Measurements from ENCODE around the gene PTPRG.

PTPRG gene

GRCh38 chr3:61663356-61664104, 102.2 kb downstream of the PTPRG start:
- DNase-seq = no peak

- no peak for DNase-seq
Observed at GRCh38 chr3:61664105-61664482, 102.7 kb downstream of the PTPRG start.

- no peak for DNase-seq
Observed at GRCh38 chr3:61665121-61665520, 103.8 kb downstream of the PTPRG start.

GRCh38 chr3:61665987-61666386, 104.6 kb downstream of the PTPRG start:
- DNase-seq = no peak

- DNase-seq = no peak
Observed at GRCh38 chr3:61666615-61667330, 105.4 kb downstream of the PTPRG start.

GRCh38 chr3:61667383-61667782, 106.0 kb downstream of the PTPRG start:
- no peak for DNase-seq

- DNase-seq = no peak
Observed at GRCh38 chr3:61667814-61668213, 106.4 kb downstream of the PTPRG start.

- no peak for DNase-seq
Observed at GRCh38 chr3:61668317-61668864, 107.0 kb downstream of the PTPRG start.

GRCh38 chr3:61669203-61669602, 107.8 kb downstream of the PTPRG start:
- DNase-seq = no peak

- peak; percentile 19 for DNase-seq
Observed at GRCh38 chr3:61669668-61670299, 108.4 kb downstream of the PTPRG start.

- DNase-seq = no peak
Observed at GRCh38 chr3:61673651-61674050, 112.3 kb downstream of the PTPRG start.

- DNase-seq = no peak
Observed at GRCh38 chr3:61674596-61674995, 113.2 kb downstream of the PTPRG start.

GRCh38 chr3:61679026-61679425, 117.7 kb downstream of the PTPRG start:
- DNase-seq = no peak

- no peak for DNase-seq
Observed at GRCh38 chr3:61680617-61681016, 119.2 kb downstream of the PTPRG start.

GRCh38 chr3:61681636-61682035, 120.3 kb downstream of the PTPRG start:
- no peak for DNase-seq

- DNase-seq = no peak
Observed at GRCh38 chr3:61682671-61683548, 121.5 kb downstream of the PTPRG start.

GRCh38 chr3:61683549-61684236, 122.3 kb downstream of the PTPRG start:
- no peak for DNase-seq

GRCh38 chr3:61684386-61684785, 123.0 kb downstream of the PTPRG start:
- DNase-seq = no peak

GRCh38 chr3:61685755-61686154, 124.4 kb downstream of the PTPRG start:
- no peak for DNase-seq

GRCh38 chr3:61686228-61686648, 124.9 kb downstream of the PTPRG start:
- no peak for DNase-seq

GRCh38 chr3:61687206-61687605, 125.8 kb downstream of the PTPRG start:
- DNase-seq = no peak

Measured in GF-D8 (cell line).